ENCODE data around the gene RSPH6A. TPM values are rescaled to one million over a fixed set of nuclear protein-coding genes. Genes with fewer than 3 reads are reported as not detected.

The RSPH6A gene
- total RNA-seq = not detected in 2 replicates

DNA sequence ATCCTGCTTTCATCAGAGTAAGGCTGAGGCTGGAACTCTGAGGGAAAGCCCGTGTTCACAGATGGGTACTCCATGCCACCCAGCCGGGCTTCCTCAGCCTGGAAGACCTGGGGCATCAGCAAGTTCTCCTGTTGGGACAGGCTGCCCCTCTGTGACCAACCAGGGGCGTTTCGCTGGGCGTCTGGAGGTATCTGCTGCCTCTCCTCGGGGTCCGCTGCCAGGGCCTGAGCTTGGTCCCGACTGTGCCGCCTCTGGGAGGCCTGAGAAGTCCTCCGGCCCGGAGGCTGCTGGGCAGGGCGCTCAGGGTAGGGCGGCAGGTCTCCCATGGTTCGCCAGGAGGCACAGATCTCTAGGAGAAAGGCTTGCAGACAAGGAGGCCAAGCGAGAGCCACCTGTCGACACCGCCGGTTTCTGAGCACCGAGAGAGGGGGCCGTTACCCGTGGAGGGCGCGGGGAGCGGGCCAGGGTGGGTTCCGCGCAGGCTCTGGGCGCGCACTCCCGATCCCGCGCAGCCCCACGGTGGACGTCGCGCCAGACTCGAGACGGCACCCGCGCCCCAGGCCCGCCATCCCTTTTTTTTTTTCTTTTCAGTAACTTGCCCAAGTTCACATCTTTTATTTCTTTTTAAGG, at the start of gene RSPH6A:
TSS of gene RSPH6A (minus strand) at position 458 of the 630 bp plus-strand sequence. CDS start at position 326, 132 bp downstream.

GRCh38 chr19:45863840-45864628, 48.9 kb upstream of the RSPH6A start, which contains the start of gene FOXA3:
Gene FOXA3 (plus strand): TSS chr19:45864326. CDS start chr19:45864457, 131 bp downstream.

DNA sequence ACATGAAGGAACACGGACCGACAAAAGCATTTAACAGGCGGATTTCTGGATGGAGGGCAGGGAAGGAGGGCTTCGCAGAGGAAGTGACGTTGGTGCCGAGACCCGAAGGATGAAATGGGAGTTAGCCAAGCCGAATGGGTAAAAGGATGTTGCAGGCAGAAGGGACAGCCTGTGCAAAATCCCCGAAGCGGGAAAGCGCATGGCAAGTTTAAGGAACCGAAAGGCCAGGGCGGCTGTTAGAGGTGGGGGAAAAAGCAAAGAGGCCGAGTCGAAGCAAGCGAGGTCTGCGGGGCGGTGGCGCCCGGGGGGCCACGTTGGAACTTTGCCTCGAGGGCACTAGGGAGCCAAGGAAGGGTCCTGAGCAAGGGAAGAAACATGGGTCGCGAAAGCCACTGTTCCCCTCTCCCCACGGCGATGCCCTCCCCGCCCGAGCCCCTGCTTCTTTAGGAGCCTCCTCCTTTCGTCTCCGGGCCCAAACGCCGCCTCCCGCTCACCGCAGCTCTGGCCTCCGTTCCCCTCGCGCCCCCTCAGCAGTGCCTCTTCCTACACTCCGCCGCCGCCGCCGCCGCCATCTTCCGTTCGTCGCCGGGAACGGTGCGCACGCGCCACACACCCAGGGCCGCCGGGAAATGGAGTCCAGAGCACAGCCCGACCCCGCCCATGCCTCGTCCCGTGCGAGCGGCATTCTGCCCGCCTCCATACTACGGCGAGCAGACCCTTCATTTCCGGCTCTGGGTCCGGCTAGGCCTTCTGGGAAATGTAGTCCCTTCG, 47.6 kb upstream of the RSPH6A start, which contains the start of gene SYMPK:
TSS of gene SYMPK (minus strand) at position 584 of the 771 bp plus-strand sequence. CDS start 8,652 bp downstream, outside the sequence.

DNA sequence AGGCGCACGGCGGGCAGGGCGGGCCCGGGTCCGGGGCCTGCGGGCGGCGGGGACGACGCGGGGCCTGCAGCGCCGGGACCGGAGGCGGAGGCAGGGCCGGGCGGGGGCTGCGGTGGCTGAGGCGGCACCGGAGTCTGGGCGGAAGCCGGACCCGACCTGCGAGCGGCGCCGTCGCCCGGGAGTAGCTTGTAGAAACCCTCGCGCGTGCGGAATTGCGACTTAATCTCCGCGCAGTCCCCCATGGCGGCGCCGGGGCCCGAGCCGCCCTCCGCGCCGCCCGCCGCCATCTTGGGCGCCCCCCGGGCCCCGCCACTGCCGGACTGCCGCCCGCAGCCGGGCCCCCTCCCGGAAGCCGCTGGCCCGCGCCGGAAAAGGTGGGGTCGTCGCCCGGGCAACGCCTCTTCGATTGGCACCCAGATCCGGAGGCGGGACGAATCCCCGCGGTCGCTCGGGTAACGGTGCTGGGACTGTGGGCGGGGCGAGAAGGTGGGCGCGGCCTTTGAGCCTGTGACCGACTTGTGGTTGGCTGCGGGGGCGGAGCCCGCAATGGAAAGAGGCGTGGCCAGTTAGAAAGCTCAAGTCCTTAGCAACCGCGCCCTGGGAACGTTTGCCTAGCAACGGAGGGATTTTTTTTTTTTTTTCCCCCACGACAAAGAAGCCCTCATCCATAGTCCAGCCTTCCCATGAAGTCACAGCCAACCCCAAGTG, 22.5 kb downstream of the RSPH6A start, which contains the start of gene DMWD:
TSS of gene DMWD (minus strand) at position 376 of the 708 bp plus-strand sequence. CDS start at position 287, 89 bp downstream.

DNA sequence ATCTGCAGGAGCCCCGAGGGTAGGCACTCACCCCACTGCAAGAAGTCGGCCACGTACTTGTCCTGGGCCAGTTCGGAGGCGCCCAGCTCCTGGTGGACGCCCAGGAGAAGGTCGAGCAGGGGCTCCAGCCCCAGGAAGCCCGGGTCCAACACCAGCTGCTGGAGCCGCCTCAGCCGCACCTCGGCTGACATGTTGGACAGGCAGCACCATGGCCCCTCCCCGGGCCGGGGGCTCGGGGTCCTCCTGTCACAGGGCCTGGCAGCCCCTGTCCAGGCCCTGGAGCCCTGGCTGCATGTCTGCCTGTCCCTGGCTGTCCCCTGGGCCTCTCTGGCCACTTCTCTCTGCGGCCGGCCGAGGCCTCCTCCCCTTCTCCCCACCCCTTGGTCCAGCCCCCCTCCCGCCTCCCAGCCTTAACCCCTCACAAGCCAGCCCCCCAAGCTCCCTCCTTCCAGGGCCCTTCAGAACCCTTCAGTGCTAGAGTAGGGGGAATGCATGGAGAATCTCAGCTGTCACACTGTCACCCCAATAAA, 32.9 kb downstream of the RSPH6A start, which contains the start of gene DMPK:
TSS of gene DMPK (minus strand) at position 329 of the 530 bp plus-strand sequence. CDS start at position 191, 138 bp downstream.

GRCh38 chr19:45768984-45769782, 45.9 kb downstream of the RSPH6A start, which contains the start of gene SIX5:
Gene SIX5 (minus strand): TSS chr19:45769252. CDS start chr19:45768844, 408 bp downstream.

Other genes with a start within 250 kb of the RSPH6A start
- 12.0 and 13.7 TPM in 2 replicates for gene OPA3, start 230.5 kb downstream of the RSPH6A start, total RNA-seq
- 22.5 and 26.0 TPM in 2 replicates for gene GPR4, start 213.1 kb downstream of the RSPH6A start, total RNA-seq
- 18.3 and 18.9 TPM in 2 replicates for gene EML2, start 175.9 kb downstream of the RSPH6A start, total RNA-seq
- gene GIPR, start 147.1 kb downstream of the RSPH6A start, total RNA-seq = not detected in 2 replicates
- 409 and 447 TPM in 2 replicates for gene SNRPD2, start 123.4 kb downstream of the RSPH6A start, total RNA-seq
- gene QPCTL, start 122.6 kb downstream of the RSPH6A start, total RNA-seq = 14.6 and 17.1 TPM in 2 replicates
- 7.7 and 9.8 TPM in 2 replicates for gene FBXO46, start 84.4 kb downstream of the RSPH6A start, total RNA-seq
- gene MEIOSIN, start 81.9 kb downstream of the RSPH6A start, total RNA-seq = not detected in 2 replicates
- gene SIX5, start 46.1 kb downstream of the RSPH6A start, total RNA-seq = 8.6 and 9.2 TPM in 2 replicates
- gene DMPK, start 32.8 kb downstream of the RSPH6A start, total RNA-seq = 8.5 and 11.2 TPM in 2 replicates
- gene DMWD, start 22.5 kb downstream of the RSPH6A start, total RNA-seq = 32.8 and 33.2 TPM in 2 replicates
- gene SYMPK, start 47.8 kb upstream of the RSPH6A start, total RNA-seq = 47.0 and 48.7 TPM in 2 replicates
- not detected in 2 replicates for gene FOXA3, start 49.0 kb upstream of the RSPH6A start, total RNA-seq
- 22.0 and 22.6 TPM in 2 replicates for gene IRF2BP1, start 70.8 kb upstream of the RSPH6A start, total RNA-seq
- 1.4 and 3.1 TPM in 2 replicates for gene MYPOP, start 87.3 kb upstream of the RSPH6A start, total RNA-seq
- gene NANOS2, start 99.5 kb upstream of the RSPH6A start, total RNA-seq = not detected in 2 replicates
- 9.7 and 10.4 TPM in 2 replicates for gene NOVA2, start 158.6 kb upstream of the RSPH6A start, total RNA-seq
- gene CCDC61, start 180.2 kb upstream of the RSPH6A start, total RNA-seq = 10.4 and 12.1 TPM in 2 replicates
- not detected in 2 replicates for gene PGLYRP1, start 207.7 kb upstream of the RSPH6A start, total RNA-seq
- not detected in 2 replicates for gene IGFL4, start 225.7 kb upstream of the RSPH6A start, total RNA-seq

Data from mammary microvascular endothelial cell (primary cell).